Prostate gland (tissue), 2 donors: ENCODE results near the gene CDK5RAP3. TPM values are rescaled to one million over a fixed set of nuclear protein-coding genes. Genes with fewer than 3 reads are reported as not detected.

Experiments used
- DNase-seq: peaks from one replicate; pipeline ENCODE4 v3.0.0-alpha.2; 2019; ENCODE audit warnings: low spot score
- H3K27ac ChIP-seq, 2 donors: fragments of 200-600 bp; sonication (generic); 2 replicates each; pipeline ENCODE4 v1.5.1; 2017 to 2019
- H3K27me3 ChIP-seq: fragments of 200-600 bp; sonication (generic); replicated peaks from 2 replicates; pipeline ENCODE4 v1.5.1; 2019; ENCODE audit not compliant: insufficient read depth
- H3K36me3 ChIP-seq, 2 donors: fragments of 200-600 bp; sonication (generic); 1 replicate in 1 of 2; 2 replicates in 1 of 2; pipeline versions ENCODE4 v1.5.1 to v1.8.1; 2017 to 2019
- H3K4me1 ChIP-seq: fragments of 200-600 bp; sonication (generic); replicated peaks from 2 replicates; pipeline ENCODE4 v1.5.1; 2019
- H3K4me3 ChIP-seq, 2 donors: fragments of 200-600 bp; sonication (generic); 2 replicates each; pipeline ENCODE4 v1.5.1; 2017 to 2019
- H3K9me3 ChIP-seq: fragments of 200-600 bp; sonication (generic); 2 replicates; pipeline ENCODE4 v1.5.1; 2017
- CTCF ChIP-seq, 4 experiments: fragments of 200-600 bp in 2 of 4; fragments of 450-650 bp in 2 of 4; sonication (generic) in 2 of 4; IDR thresholded peaks; 1 replicate in 3 of 4; 2 replicates in 1 of 4; pipeline ENCODE4 v1.5.1; 2016 to 2019; ENCODE audit warnings: antibody characterized with exemption in 4 of 4, mild to moderate bottlenecking in 2 of 4, moderate library complexity in 2 of 4
- POLR2A ChIP-seq: fragments of 450-650 bp; IDR thresholded peaks from one replicate; pipeline ENCODE4 v1.6.1; 2016; ENCODE audit warnings: antibody characterized with exemption, mild to moderate bottlenecking
- POLR2AphosphoS5 ChIP-seq: sonication (generic); formaldehyde crosslinking; IDR thresholded peaks from one replicate; pipeline ENCODE4 v1.6.1; 2017; ENCODE audit warnings: antibody characterized with exemption
- WGBS: methylation state at CpG from one replicate; pipeline ENCODE4 v1.1.5; 2018; 5-methylcytosine and 5-hydroxymethylcytosine counted together
- intact Hi-C: fragments of 100-400 bp; cut with DNase I; formaldehyde crosslinking; loops from one replicate; pipeline ENCODE4 v1.14.2; 2022
- total RNA-seq, 2 donors: library from RNA; depleted of rRNA; stranded (reverse); fragments of >200 nt; gene quantifications; one replicate each; pipeline ENCODE4 v1.1.0, GENCODE V29; 2016

Gene CDK5RAP3
- total RNA-seq, 2 donors from 2014 or later, result 185 to 193 TPM

- H3K9me3 ChIP-seq, result no peaks in the 10 kb centered on the region
- H3K27me3 ChIP-seq, result no peaks in the 10 kb centered on the region
- H3K4me1 ChIP-seq, result peaks cover 4% of the 10 kb centered on the region
- TF ChIP-seq POLR2AphosphoS5 (peak; percentile 97), CTCF (IDR thresholded peaks at IDR 0.05) (peak in 1 of 4 experiments; percentile 35), POLR2A (peak; percentile 57)
- WGBS, result 1% methylated on average over 50 of the region's 50 CpGs
- DNase-seq, result peak; percentile 97
- peak within 1 kb of the TSS; percentile 58 to 64 for H3K4me3 ChIP-seq
- peak within 1 kb of the TSS; percentile 62 to 74 for H3K27ac ChIP-seq
- intact Hi-C loops, result loop anchor here (5.0 kb wide), 1 partner anchor 49 kb away; no protein-coding TSS in a partner anchor
- H3K36me3 ChIP-seq, result no peaks in the 10 kb centered on the region
Measured at GRCh38 chr17:47941246-47942095, 29.4 kb upstream of the CDK5RAP3 start, which contains the start of gene PNPO. TSS of gene PNPO (plus strand) at chr17:47941571. CDS start at chr17:47941676, 105 bp downstream.

GRCh38 chr17:47942096-47942510 lies 28.8 kb upstream of the CDK5RAP3 start:
- DNase-seq, result no peak
- no peaks in the 10 kb centered on the region for H3K9me3 ChIP-seq
- peaks cover 4% of the 10 kb centered on the region for H3K4me1 ChIP-seq
- no peaks in the 10 kb centered on the region for H3K36me3 ChIP-seq
- intact Hi-C loops, result loop anchor here (5.0 kb wide), 1 partner anchor 50 kb away; no protein-coding TSS in a partner anchor
- H3K4me3 ChIP-seq, result peak overlapping the region; percentile 58 to 64
- WGBS, result 12% methylated on average over 5 of the region's 5 CpGs
- TF ChIP-seq CTCF (IDR thresholded peaks at IDR 0.05) (no peak), POLR2AphosphoS5 (no peak), POLR2A (no peak)
- H3K27me3 ChIP-seq, result no peaks in the 10 kb centered on the region
- peak overlapping the region; percentile 62 to 74 for H3K27ac ChIP-seq

GRCh38 chr17:47942568-47942967 lies 28.3 kb upstream of the CDK5RAP3 start:
- TF ChIP-seq CTCF (IDR thresholded peaks at IDR 0.05) (no peak), POLR2A (no peak), POLR2AphosphoS5 (no peak)
- Histone ChIP-seq H3K27me3 (no peaks in the 10 kb centered on the region), H3K4me1 (peaks cover 4% of the 10 kb centered on the region), H3K36me3 (no peaks in the 10 kb centered on the region), H3K4me3 (peak overlapping the region in 1 of 2 donors; percentile 64), H3K27ac (peak overlapping the region in 1 of 2 donors; percentile 74), H3K9me3 (no peaks in the 10 kb centered on the region)
- DNase-seq, result no peak
- intact Hi-C loops, result loop anchor here (5.0 kb wide), 1 partner anchor 50 kb away; no protein-coding TSS in a partner anchor
- 61% methylated on average over 6 of the region's 6 CpGs for WGBS

- Histone ChIP-seq H3K4me3 (no peak overlapping the region), H3K4me1 (peaks cover 18% of the 10 kb centered on the region), H3K27ac (peak overlapping the region in 1 of 2 donors; percentile 93), H3K27me3 (no peaks in the 10 kb centered on the region), H3K36me3 (no peaks in the 10 kb centered on the region), H3K9me3 (no peaks in the 10 kb centered on the region)
- no peak for DNase-seq
- WGBS, result 80% methylated on average over 8 of the region's 8 CpGs
- TF ChIP-seq POLR2AphosphoS5 (no peak), POLR2A (no peak), CTCF (IDR thresholded peaks at IDR 0.05) (no peak)
- intact Hi-C loops, result loop anchor here (5.0 kb wide), 1 partner anchor 38 kb away; no protein-coding TSS in a partner anchor
Measured at GRCh38 chr17:47945080-47945479, 25.8 kb upstream of the CDK5RAP3 start.
